A673 (cell line): ENCODE results near the gene CIT. TPM values are rescaled to one million over a fixed set of nuclear protein-coding genes. Genes with fewer than 3 reads are reported as not detected.

Source experiments
- BruUV-seq: library from RNA; stranded (reverse); fragments of 400-500 nt; replicated peaks from 2 replicates; lab custom pipeline; 2021; lab: Mats Ljungman, UMichigan
- CTCF ChIA-PET: fragments of 300-600 bp; sonication (Branson Sonifier 250); formaldehyde crosslinking; loops from one replicate; lab custom pipeline; 2022; ENCODE audit warnings: antibody characterized with exemption; lab: Charles Lee
- POLR2A ChIA-PET: fragments of 300-600 bp; sonication (Branson Sonifier 250); formaldehyde crosslinking; loops from one replicate; lab custom pipeline; 2022; ENCODE audit warnings: antibody characterized with exemption; ENCODE audit not compliant: low non-redundant PET; lab: Charles Lee
- DNase-seq: peaks from one replicate; pipeline ENCODE4 v3.0.0-alpha.2; 2015; ENCODE audit warnings: low spot score
- H3K27ac ChIP-seq: fragments of 200-600 bp; sonication (generic); 2 replicates; pipeline ENCODE4 v1.5.1; 2016; ENCODE audit warnings: mixed run types, low read depth, mild to moderate bottlenecking, mixed read lengths, antibody characterized with exemption, low read length; ENCODE audit not compliant: poor library complexity, severe bottlenecking
- H3K27me3 ChIP-seq: fragments of 200-600 bp; sonication (generic); replicated peaks from 2 replicates; pipeline ENCODE4 v1.6.1; 2017; ENCODE audit warnings: mixed run types, low read depth, mild to moderate bottlenecking, mixed read lengths, antibody characterized with exemption, low read length; ENCODE audit not compliant: insufficient read depth, poor library complexity
- H3K36me3 ChIP-seq: fragments of 200-600 bp; sonication (generic); 2 replicates; pipeline ENCODE4 v1.6.1; 2016; ENCODE audit warnings: mixed run types, mild to moderate bottlenecking, mixed read lengths, antibody characterized with exemption, low read length; ENCODE audit not compliant: insufficient read depth, poor library complexity, severe bottlenecking
- H3K4me1 ChIP-seq: fragments of 200-600 bp; sonication (generic); 2 replicates; pipeline ENCODE4 v1.6.1; 2017; ENCODE audit warnings: mixed run types, mild to moderate bottlenecking, mixed read lengths, antibody characterized with exemption, low read length; ENCODE audit not compliant: insufficient read depth, poor library complexity, severe bottlenecking
- H3K4me3 ChIP-seq: fragments of 200-600 bp; sonication (generic); 2 replicates; pipeline ENCODE4 v1.5.1; 2016; ENCODE audit warnings: low read depth, mixed run types, mild to moderate bottlenecking, mixed read lengths, low read length; ENCODE audit not compliant: poor library complexity, severe bottlenecking
- H3K9me3 ChIP-seq: fragments of 200-600 bp; sonication (generic); 2 replicates; pipeline ENCODE4 v1.6.1; 2016; ENCODE audit warnings: mixed run types, low read depth, mild to moderate bottlenecking, mixed read lengths, antibody characterized with exemption, low read length; ENCODE audit not compliant: poor library complexity, severe bottlenecking
- CTCF ChIP-seq: fragments of 300-800, 200-600 bp; sonication (generic); conservative IDR thresholded peaks from 2 replicates; pipeline ENCODE4 v1.5.1; 2017; ENCODE audit warnings: low read depth, mild to moderate bottlenecking, antibody characterized with exemption, low read length, moderate library complexity, mixed read lengths
- EZH2 ChIP-seq: fragments of 200-600 bp; sonication (generic); IDR thresholded peaks from 2 replicates; pipeline ENCODE4 v1.6.1; 2017; ENCODE audit warnings: borderline replicate concordance, low read depth, mild to moderate bottlenecking, mixed read lengths, antibody characterized with exemption, low read length; ENCODE audit not compliant: poor library complexity, severe bottlenecking
- intact Hi-C: fragments of 100-400 bp; cut with micrococcal nuclease; formaldehyde crosslinking; loops from one replicate; pipeline ENCODE4 v1.10.0; 2022; ENCODE audit not compliant: unreplicated experiment
- total RNA-seq: library from RNA; stranded (reverse); gene quantifications from 2 replicates; pipeline ENCODE4 v1.2.3, GENCODE V29; 2021

The CIT gene
- total RNA-seq, 1 experiment from 2014 or later = 62.4 TPM

DNA sequence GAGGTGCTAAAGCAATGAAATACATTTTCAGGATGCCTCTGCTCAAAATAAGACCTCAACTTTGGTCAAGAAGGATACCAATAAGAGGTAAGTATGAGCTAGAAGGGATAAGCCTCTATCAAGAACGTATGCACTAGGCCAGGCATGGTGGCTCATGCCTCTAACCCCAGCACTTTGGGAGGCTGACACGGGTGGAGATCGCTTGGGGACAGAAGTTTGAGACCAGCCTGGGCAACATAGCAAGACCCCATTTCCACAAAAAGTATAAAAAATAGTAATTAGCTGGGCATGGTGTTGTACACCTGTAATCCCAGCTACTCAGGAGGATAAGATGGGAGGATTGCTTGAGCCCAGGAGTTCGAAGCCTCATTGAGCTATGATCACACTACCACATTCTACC, 114.5 kb downstream of the CIT start:
- no peak overlapping the region for H3K4me3 ChIP-seq
- no peak for TF ChIP-seq EZH2
- no peak for TF ChIP-seq CTCF
- intact Hi-C loops = no loop called here
- ChIA-PET POLR2A (no interaction called here), CTCF (no interaction called here)
- BruUV-seq = no TSS peak
- H3K27me3 ChIP-seq = no peaks in the 10 kb centered on the region
- peaks cover 21% of the 10 kb centered on the region for H3K36me3 ChIP-seq
- no peak for DNase-seq
- H3K9me3 ChIP-seq = no peaks in the 10 kb centered on the region
- H3K4me1 ChIP-seq = no peaks in the 10 kb centered on the region
- H3K27ac ChIP-seq = no peak overlapping the region

DNA sequence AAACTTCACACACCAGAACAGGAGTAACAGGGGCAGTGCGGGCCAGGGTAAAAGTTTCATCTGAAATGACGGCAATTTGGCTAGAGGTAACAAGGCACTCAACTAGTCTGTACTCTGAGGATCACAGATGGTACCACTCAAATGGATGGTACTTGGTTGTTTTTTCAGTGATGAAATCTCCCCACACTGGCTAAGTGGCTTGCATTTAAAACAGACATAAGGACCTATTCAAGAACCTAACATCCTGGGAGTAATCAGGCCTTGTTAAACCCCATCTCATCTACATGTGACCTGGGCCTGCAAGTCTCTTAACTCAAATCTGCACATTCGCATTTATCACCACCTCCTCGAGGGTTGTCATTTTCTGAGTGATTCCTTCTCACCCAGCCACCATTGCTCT, 118.4 kb downstream of the CIT start:
- Histone ChIP-seq H3K4me3 (no peak overlapping the region), H3K4me1 (no peaks in the 10 kb centered on the region), H3K27me3 (no peaks in the 10 kb centered on the region), H3K9me3 (no peaks in the 10 kb centered on the region), H3K27ac (no peak overlapping the region), H3K36me3 (peaks cover 49% of the 10 kb centered on the region)
- no peak for DNase-seq
- ChIA-PET POLR2A (no interaction called here), CTCF (no interaction called here)
- no peak for TF ChIP-seq CTCF
- TF ChIP-seq EZH2 = no peak
- BruUV-seq = no TSS peak
- intact Hi-C loops = no loop called here

DNA sequence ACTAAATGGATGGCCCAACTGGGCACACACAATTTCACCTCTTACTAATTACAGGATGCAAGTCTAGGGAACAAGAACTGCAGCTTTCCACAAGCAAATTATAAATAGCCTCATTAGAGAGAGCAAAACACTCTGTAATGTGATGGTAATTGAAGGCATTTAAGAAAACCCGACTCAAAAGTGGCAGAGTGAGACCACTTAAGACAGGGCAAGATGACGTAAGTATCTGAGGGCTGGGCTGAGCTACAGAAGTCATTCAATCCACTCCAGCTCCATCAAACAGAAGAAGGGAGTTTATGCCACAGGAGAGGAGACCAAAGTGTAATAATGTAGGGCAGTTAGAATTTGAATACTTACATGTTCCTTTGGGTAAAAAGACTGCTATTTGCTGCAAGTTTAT, 118.9 kb downstream of the CIT start:
- CTCF ChIA-PET = no interaction called here

More for the DNA sequence above, 118.9 kb downstream of the CIT start:
- Histone ChIP-seq H3K27ac (no peak overlapping the region), H3K4me1 (no peaks in the 10 kb centered on the region), H3K27me3 (no peaks in the 10 kb centered on the region), H3K4me3 (no peak overlapping the region), H3K36me3 (peaks cover 45% of the 10 kb centered on the region), H3K9me3 (no peaks in the 10 kb centered on the region)
- POLR2A ChIA-PET = no interaction called here
- intact Hi-C loops = no loop called here
- TF ChIP-seq CTCF (no peak), EZH2 (no peak)
- DNase-seq = no peak
- no TSS peak for BruUV-seq
